GM23248 (cell line): ENCODE results near the gene OPRM1. TPM values are rescaled to one million over a fixed set of nuclear protein-coding genes. Genes with fewer than 3 reads are reported as not detected.

Experiments
- DNase-seq: peaks from one replicate; pipeline ENCODE4 v3.0.0-alpha.2; 2015
- H2AFZ ChIP-seq: fragments of 200-600 bp; sonication (generic); 2 replicates; pipeline ENCODE4 v1.6.1; 2016; ENCODE audit warnings: antibody characterized with exemption
- H3F3A ChIP-seq: fragments of 200-600 bp; sonication (generic); 2 replicates; pipeline ENCODE4 v1.6.1; 2016; ENCODE audit warnings: mild to moderate bottlenecking, antibody characterized with exemption, mixed run types; ENCODE audit not compliant: insufficient read depth
- H3K27ac ChIP-seq: fragments of 200-600 bp; sonication (generic); 2 replicates; pipeline ENCODE4 v1.5.1; 2016; ENCODE audit warnings: mild to moderate bottlenecking
- H3K27me3 ChIP-seq: fragments of 200-600 bp; sonication (generic); replicated peaks from 2 replicates; pipeline ENCODE4 v1.6.1; 2016; ENCODE audit warnings: mild to moderate bottlenecking; ENCODE audit not compliant: insufficient read depth
- H3K36me3 ChIP-seq: fragments of 200-600 bp; sonication (generic); 2 replicates; pipeline ENCODE4 v1.6.1; 2016; ENCODE audit warnings: low read depth, mild to moderate bottlenecking
- H3K4me1 ChIP-seq: fragments of 200-600 bp; sonication (generic); 2 replicates; pipeline ENCODE4 v1.6.1; 2016; ENCODE audit warnings: mild to moderate bottlenecking; ENCODE audit not compliant: insufficient read depth
- H3K4me2 ChIP-seq: fragments of 200-600 bp; sonication (generic); one replicate; pipeline ENCODE4 v1.6.1; 2016; ENCODE audit warnings: mild to moderate bottlenecking; ENCODE audit not compliant: unreplicated experiment
- H3K4me3 ChIP-seq: fragments of 200-600 bp; sonication (generic); 2 replicates; pipeline ENCODE4 v1.5.1; 2016; ENCODE audit warnings: mild to moderate bottlenecking
- H3K79me2 ChIP-seq: fragments of 200-600 bp; sonication (generic); 2 replicates; pipeline ENCODE4 v1.6.1; 2016; ENCODE audit warnings: mild to moderate bottlenecking; ENCODE audit not compliant: insufficient read depth
- H3K9ac ChIP-seq: fragments of 200-600 bp; sonication (generic); 2 replicates; pipeline ENCODE4 v1.6.1; 2016; ENCODE audit warnings: mild to moderate bottlenecking
- H3K9me2 ChIP-seq: fragments of 200-600 bp; sonication (generic); 2 replicates; pipeline ENCODE4 v1.6.1; 2016; ENCODE audit warnings: mixed run types, mild to moderate bottlenecking, moderate library complexity; ENCODE audit not compliant: insufficient read depth
- H3K9me3 ChIP-seq: fragments of 200-600 bp; sonication (generic); one replicate; pipeline ENCODE4 v1.6.1; 2017; ENCODE audit warnings: low read depth
- H4K20me1 ChIP-seq: fragments of 200-600 bp; sonication (generic); 2 replicates; pipeline ENCODE4 v1.6.0; 2016; ENCODE audit not compliant: insufficient read depth
- EZH2 ChIP-seq: fragments of 200-600 bp; sonication (generic); IDR thresholded peaks from 2 replicates; pipeline ENCODE4 v1.6.1; 2018; ENCODE audit warnings: antibody characterized with exemption, mild to moderate bottlenecking; ENCODE audit not compliant: insufficient read depth, poor library complexity, severe bottlenecking
- EZH2phosphoT487 ChIP-seq: fragments of 200-600 bp; sonication (generic); IDR thresholded peaks from 2 replicates; pipeline ENCODE4 v1.6.1; 2018; ENCODE audit warnings: antibody characterized with exemption, moderate library complexity, mild to moderate bottlenecking, low read depth; ENCODE audit not compliant: insufficient read depth
- WGBS, 2 experiments: methylation state at CpG; one replicate each; pipeline ENCODE4 v1.1.6; 2015 to 2017; ENCODE audit warnings: low lambda C conversion rate in 2 of 2, low coverage in 1 of 2; ENCODE audit errors: missing lambda C conversion rate in 2 of 2; 5-methylcytosine and 5-hydroxymethylcytosine counted together
- in situ Hi-C: fragments of 300-500 bp; cut with MboI; formaldehyde crosslinking; loops from 2 replicates; pipeline ENCODE4 v1.15.0; 2020
- polyA plus RNA-seq: library from polyadenylated mRNA; unstranded; fragments of >200 nt; fragmentation: Nextera tagmentation; extraction: Ambion mirVana; gene quantifications from 2 replicates; pipeline ENCODE4 v1.2.1, GENCODE V29; 2016
- total RNA-seq: library from RNA; depleted of rRNA; stranded (reverse); fragments of >200 nt; shearing (Covaris generic); gene quantifications from 2 replicates; pipeline ENCODE4 v1.2.3, GENCODE V29; 2014

Gene OPRM1
- total and polyA plus RNA-seq, 2 experiments from 2014 or later, result not detected

GRCh38 chr6:154143753-154144152 lies 104.7 kb downstream of the OPRM1 start:
- Histone ChIP-seq H2AFZ (no peak overlapping the region), H3K4me1 (no peaks in the 10 kb centered on the region), H4K20me1 (no peaks in the 10 kb centered on the region), H3K9me2 (no peaks in the 10 kb centered on the region), H3K36me3 (no peaks in the 10 kb centered on the region), H3K27me3 (no peaks in the 10 kb centered on the region), H3K4me2 (no peak overlapping the region), H3K9me3 (no peaks in the 10 kb centered on the region), H3F3A (no peaks in the 10 kb centered on the region), H3K4me3 (no peak overlapping the region), H3K79me2 (no peaks in the 10 kb centered on the region), H3K27ac (no peak overlapping the region), H3K9ac (no peak overlapping the region)
- TF ChIP-seq EZH2 (no peak), EZH2phosphoT487 (no peak)
- no peak for DNase-seq
- in situ Hi-C loops, result no loop called here
- WGBS, 2 experiments, result 25 to 50% methylated on average over 1 of the region's 1 CpG

- no peak for TF ChIP-seq EZH2
- TF ChIP-seq EZH2phosphoT487, result no peak
- no peaks in the 10 kb centered on the region for H4K20me1 ChIP-seq
- 33 to 34% methylated on average over 6 of the region's 6 CpGs for WGBS, 2 experiments
- in situ Hi-C loops, result loop anchor here (10.0 to 25.0 kb wide), 3 partner anchors 190 to 633 kb away; no protein-coding TSS in a partner anchor
- no peaks in the 10 kb centered on the region for H3K79me2 ChIP-seq
- H3K27me3 ChIP-seq, result no peaks in the 10 kb centered on the region
- H3K9me3 ChIP-seq, result no peaks in the 10 kb centered on the region
- H3K4me1 ChIP-seq, result no peaks in the 10 kb centered on the region
- no peaks in the 10 kb centered on the region for H3K9me2 ChIP-seq
- H2AFZ ChIP-seq, result no peak overlapping the region
- H3K4me2 ChIP-seq, result no peak overlapping the region
- H3F3A ChIP-seq, result no peaks in the 10 kb centered on the region
- no peaks in the 10 kb centered on the region for H3K36me3 ChIP-seq
- no peak overlapping the region for H3K9ac ChIP-seq
- H3K27ac ChIP-seq, result no peak overlapping the region
- peak; percentile 77 for DNase-seq
- H3K4me3 ChIP-seq, result no peak overlapping the region
Observed at GRCh38 chr6:154154389-154154967, 115.4 kb downstream of the OPRM1 start.

- no peak overlapping the region for H3K4me3 ChIP-seq
- H3K36me3 ChIP-seq, result no peaks in the 10 kb centered on the region
- H3K9me3 ChIP-seq, result no peaks in the 10 kb centered on the region
- no peaks in the 10 kb centered on the region for H3K4me1 ChIP-seq
- H3K27ac ChIP-seq, result no peak overlapping the region
- H4K20me1 ChIP-seq, result no peaks in the 10 kb centered on the region
- H3K9ac ChIP-seq, result no peak overlapping the region
- H3K27me3 ChIP-seq, result no peaks in the 10 kb centered on the region
- in situ Hi-C loops, result loop anchor here (10.0 to 25.0 kb wide), 3 partner anchors 188 to 631 kb away; no protein-coding TSS in a partner anchor
- H3F3A ChIP-seq, result no peaks in the 10 kb centered on the region
- no peak overlapping the region for H3K4me2 ChIP-seq
- WGBS, 2 experiments, result 79 to 83% methylated on average over 11 of the region's 11 CpGs
- peak; percentile 53 for DNase-seq
- H3K79me2 ChIP-seq, result no peaks in the 10 kb centered on the region
- TF ChIP-seq EZH2 (no peak), EZH2phosphoT487 (no peak)
- no peak overlapping the region for H2AFZ ChIP-seq
- H3K9me2 ChIP-seq, result no peaks in the 10 kb centered on the region
Observed at GRCh38 chr6:154156135-154156896, 117.3 kb downstream of the OPRM1 start.

- Histone ChIP-seq H4K20me1 (no peaks in the 10 kb centered on the region), H3K9ac (no peak overlapping the region), H3K4me3 (no peak overlapping the region), H3F3A (no peaks in the 10 kb centered on the region), H3K9me2 (no peaks in the 10 kb centered on the region), H3K27me3 (no peaks in the 10 kb centered on the region), H3K27ac (no peak overlapping the region), H3K4me1 (no peaks in the 10 kb centered on the region), H3K79me2 (no peaks in the 10 kb centered on the region), H3K4me2 (no peak overlapping the region), H3K36me3 (no peaks in the 10 kb centered on the region), H3K9me3 (no peaks in the 10 kb centered on the region), H2AFZ (no peak overlapping the region)
- WGBS, 2 experiments, result 54 to 56% methylated on average over 4 of the region's 4 CpGs
- in situ Hi-C loops, result loop anchor here (10.0 to 25.0 kb wide), 3 partner anchors 188 to 630 kb away; no protein-coding TSS in a partner anchor
- DNase-seq, result no peak
- TF ChIP-seq EZH2 (no peak), EZH2phosphoT487 (no peak)
Observed at GRCh38 chr6:154157082-154157481, 118.0 kb downstream of the OPRM1 start.
